ENCODE results near the gene SETMAR. TPM values are rescaled to one million over a fixed set of nuclear protein-coding genes. Genes with fewer than 3 reads are reported as not detected.

SETMAR gene
- total and polyA plus RNA-seq, 11 donors, result 6.2 to 20.2 (median 13.8) TPM

DNA sequence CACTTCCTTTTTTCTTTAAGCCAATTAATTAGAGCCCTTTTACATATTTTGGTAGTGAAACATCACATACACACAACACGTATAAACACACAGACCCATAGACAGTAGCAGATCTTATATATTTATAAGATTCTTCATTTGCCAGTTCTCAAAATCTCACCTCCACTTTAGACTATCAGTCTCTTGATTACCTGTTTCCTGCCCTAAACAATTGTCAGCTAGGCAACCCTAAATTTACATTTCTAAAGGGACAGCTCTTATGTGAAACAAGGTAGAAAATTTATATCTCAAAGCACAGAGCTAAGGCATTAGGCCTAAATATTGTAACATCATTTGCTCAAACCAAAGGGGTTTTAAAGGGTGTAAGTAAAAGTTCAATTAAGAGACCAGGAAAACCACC, 28.9 kb downstream of the SETMAR start:
- Histone ChIP-seq H3K9me3 (peaks cover 0 to 9% (median 0%) of the 10 kb centered on the region in 12 donors), H3K36me3 (no peaks in the 10 kb centered on the region), H3K4me1 (peaks cover 0 to 3% (median 0%) of the 10 kb centered on the region in 12 donors), H3K27ac (no peak overlapping the region), H3K4me3 (no peak overlapping the region), H3K27me3 (no peaks in the 10 kb centered on the region)
- DNase-seq (no peak), ATAC-seq (no peak)
- TF ChIP-seq, protein P1, sequence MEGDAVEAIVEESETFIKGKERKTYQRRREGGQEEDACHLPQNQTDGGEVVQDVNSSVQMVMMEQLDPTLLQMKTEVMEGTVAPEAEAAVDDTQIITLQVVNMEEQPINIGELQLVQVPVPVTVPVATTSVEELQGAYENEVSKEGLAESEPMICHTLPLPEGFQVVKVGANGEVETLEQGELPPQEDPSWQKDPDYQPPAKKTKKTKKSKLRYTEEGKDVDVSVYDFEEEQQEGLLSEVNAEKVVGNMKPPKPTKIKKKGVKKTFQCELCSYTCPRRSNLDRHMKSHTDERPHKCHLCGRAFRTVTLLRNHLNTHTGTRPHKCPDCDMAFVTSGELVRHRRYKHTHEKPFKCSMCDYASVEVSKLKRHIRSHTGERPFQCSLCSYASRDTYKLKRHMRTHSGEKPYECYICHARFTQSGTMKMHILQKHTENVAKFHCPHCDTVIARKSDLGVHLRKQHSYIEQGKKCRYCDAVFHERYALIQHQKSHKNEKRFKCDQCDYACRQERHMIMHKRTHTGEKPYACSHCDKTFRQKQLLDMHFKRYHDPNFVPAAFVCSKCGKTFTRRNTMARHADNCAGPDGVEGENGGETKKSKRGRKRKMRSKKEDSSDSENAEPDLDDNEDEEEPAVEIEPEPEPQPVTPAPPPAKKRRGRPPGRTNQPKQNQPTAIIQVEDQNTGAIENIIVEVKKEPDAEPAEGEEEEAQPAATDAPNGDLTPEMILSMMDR (IDR thresholded peaks at IDR 0.05), result no peak
- TF ChIP-seq POLR2A (IDR thresholded peaks at IDR 0.05), result no peak
- WGBS, 4 donors, result 92 to 100% (median 97%) methylated on average over 1 of the region's 1 CpG
- intact Hi-C loops (cut with DNase I), result no loop called here

DNA sequence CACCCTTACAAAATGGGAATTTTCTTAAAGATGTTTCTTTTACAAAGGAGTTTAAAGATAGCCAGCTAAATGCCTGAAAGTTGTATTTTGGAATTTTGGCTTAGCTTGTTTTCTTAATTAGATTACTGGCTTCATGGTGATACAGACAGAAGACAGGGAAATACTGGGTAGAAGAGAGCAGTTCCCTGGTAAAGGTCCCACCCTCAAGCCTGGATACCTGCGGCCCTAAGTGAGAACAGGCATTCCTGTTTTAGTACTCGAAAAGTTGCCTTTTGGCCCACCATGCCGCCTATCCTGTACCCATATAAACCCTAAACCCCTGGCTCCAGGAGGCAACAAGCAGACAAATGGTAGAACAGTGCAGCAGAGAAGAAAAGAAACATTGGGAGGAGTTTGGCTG, 29.4 kb downstream of the SETMAR start:
- peaks cover 0 to 6% (median 0%) of the 10 kb centered on the region in 12 donors for H3K9me3 ChIP-seq
- intact Hi-C loops (cut with DNase I), result no loop called here
- no peak overlapping the region for H3K4me3 ChIP-seq
- ATAC-seq, result no peak
- peaks cover 0 to 3% (median 0%) of the 10 kb centered on the region in 12 donors for H3K4me1 ChIP-seq
- TF ChIP-seq, protein P1 (IDR thresholded peaks at IDR 0.05), result no peak
- no peak for TF ChIP-seq POLR2A (IDR thresholded peaks at IDR 0.05)
- no peaks in the 10 kb centered on the region for H3K36me3 ChIP-seq
- WGBS, 4 donors, result 90 to 96% (median 93%) methylated on average over 3 of the region's 3 CpGs
- no peaks in the 10 kb centered on the region for H3K27me3 ChIP-seq
- no peak overlapping the region for H3K27ac ChIP-seq
- no peak for DNase-seq

DNA sequence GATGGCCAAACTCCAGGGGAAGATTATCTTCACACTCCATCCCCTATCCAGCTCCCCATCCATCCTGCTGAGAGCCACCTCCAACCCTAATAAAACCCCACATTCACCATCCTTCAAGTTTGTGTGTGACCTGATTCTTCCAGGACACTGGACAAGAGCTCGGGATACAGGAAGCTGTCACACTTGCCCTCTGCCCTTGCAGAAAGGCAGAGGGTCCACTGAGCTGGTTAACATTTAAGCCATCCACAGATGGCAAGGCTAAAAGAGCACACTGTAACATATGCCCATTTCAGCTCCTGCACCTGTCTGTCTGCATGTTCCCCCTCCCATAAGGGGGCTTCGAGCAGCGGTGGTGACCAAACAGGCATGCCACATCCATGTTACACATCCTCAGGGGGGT, 29.8 kb downstream of the SETMAR start:
- 88 to 100% (median 91%) methylated on average over 3 of the region's 3 CpGs for WGBS, 4 donors
- intact Hi-C loops (cut with DNase I), result no loop called here
- no peak for DNase-seq
- no peak for TF ChIP-seq POLR2A (IDR thresholded peaks at IDR 0.05)
- TF ChIP-seq, protein P1 (IDR thresholded peaks at IDR 0.05), result no peak
- H3K27me3 ChIP-seq, result no peaks in the 10 kb centered on the region
- H3K27ac ChIP-seq, result no peak overlapping the region
- peaks cover 0 to 3% (median 0%) of the 10 kb centered on the region in 12 donors for H3K4me1 ChIP-seq
- ATAC-seq, result no peak
- H3K36me3 ChIP-seq, result no peaks in the 10 kb centered on the region
- no peak overlapping the region for H3K4me3 ChIP-seq
- peaks cover 0 to 6% (median 0%) of the 10 kb centered on the region in 12 donors for H3K9me3 ChIP-seq

DNA sequence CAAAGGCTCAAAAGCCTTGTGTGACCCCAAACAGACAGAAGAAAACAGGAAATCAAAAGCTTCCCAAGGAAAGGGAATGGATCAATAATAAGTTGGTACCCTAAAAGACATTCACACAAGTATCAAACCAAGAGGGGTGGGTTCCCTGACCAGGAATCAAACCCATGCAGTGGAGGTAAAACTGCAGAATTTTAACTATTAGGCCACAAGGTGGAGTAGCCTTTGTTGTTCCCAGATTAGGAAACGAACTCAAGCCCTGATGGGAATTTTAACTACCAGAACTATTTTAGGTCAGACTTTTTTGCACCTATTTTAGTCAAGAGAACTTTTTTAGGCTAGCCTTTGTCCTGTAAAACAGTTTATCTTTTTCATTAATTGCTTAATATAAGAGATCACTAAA, 31.4 kb downstream of the SETMAR start:
- 25 to 59% (median 48%) methylated on average over 1 of the region's 1 CpG for WGBS, 4 donors
- no peak overlapping the region for H3K4me3 ChIP-seq
- H3K36me3 ChIP-seq, result no peaks in the 10 kb centered on the region
- peaks cover 0 to 1% (median 0%) of the 10 kb centered on the region in 12 donors for H3K9me3 ChIP-seq
- H3K27ac ChIP-seq, result no peak overlapping the region
- intact Hi-C loops (cut with DNase I), result no loop called here
- ATAC-seq (no peak), DNase-seq (no peak)
- H3K27me3 ChIP-seq, result no peaks in the 10 kb centered on the region
- TF ChIP-seq, protein P1 (IDR thresholded peaks at IDR 0.05), result peak in 1 of 12 donors; percentile 5
- TF ChIP-seq POLR2A (IDR thresholded peaks at IDR 0.05), result no peak
- H3K4me1 ChIP-seq, result peaks cover 0 to 3% (median 0%) of the 10 kb centered on the region in 12 donors

Measured in heart left ventricle (tissue), 16 donors.